H1 (cell line): Measurements from ENCODE around the gene METAP1D. TPM values are rescaled to one million over a fixed set of nuclear protein-coding genes. Genes with fewer than 3 reads are reported as not detected.
A peak's percentile ranks its signal among the peaks of the same experiment; 100 is the strongest.

Experiments used
- CTCF ChIA-PET: fragments of 300-600 bp; sonication (Branson Sonifier 250); formaldehyde crosslinking; loops from one replicate; lab custom pipeline; 2021; ENCODE audit not compliant: partially characterized antibody; lab: Charles Lee
- POLR2A ChIA-PET: fragments of 300-600 bp; sonication (Branson Sonifier 250); formaldehyde crosslinking; loops from one replicate; lab custom pipeline; 2021; ENCODE audit warnings: inconsistent platforms; ENCODE audit not compliant: partially characterized antibody; lab: Charles Lee
- DNase-seq, 2 experiments: peaks; one replicate each; pipeline versions ENCODE4 v3.0.0 to v3.0.0-alpha.2; 2010 to 2022; ENCODE audit warnings: low spot score in 2 of 2, low read depth in 1 of 2, mixed read lengths in 1 of 2
- FAIRE-seq: peaks from 2 replicates; lab custom pipeline; 2011; peaks lifted over from hg19 to GRCh38; lab: Jason Lieb, UNC
- H2AFZ ChIP-seq: 2 replicates; pipeline ENCODE4 v1.8.1; 2012; ENCODE audit warnings: low read length, inconsistent platforms
- H2AK5ac ChIP-seq: 2 replicates; pipeline ENCODE4 v1.6.1; 2013; ENCODE audit warnings: low read depth, low read length
- H2BK120ac ChIP-seq: replicated peaks from 2 replicates; pipeline ENCODE3; 2013; ENCODE audit warnings: low read depth, low read length, inconsistent platforms
- H2BK12ac ChIP-seq: 2 replicates; pipeline ENCODE4 v1.6.1; 2013; ENCODE audit warnings: low read depth, low read length
- H2BK15ac ChIP-seq: 2 replicates; pipeline ENCODE4 v1.6.1; 2013; ENCODE audit warnings: low read length
- H2BK20ac ChIP-seq: 2 replicates; pipeline ENCODE4 v1.6.1; 2013; ENCODE audit warnings: low read length
- H2BK5ac ChIP-seq: 2 replicates; pipeline ENCODE4 v1.6.1; 2013; ENCODE audit warnings: low read depth, low read length
- H3K14ac ChIP-seq: 2 replicates; pipeline ENCODE4 v1.6.1; 2013; ENCODE audit warnings: inconsistent platforms; ENCODE audit not compliant: insufficient read length
- H3K18ac ChIP-seq: 2 replicates; pipeline ENCODE4 v1.6.1; 2013; ENCODE audit warnings: low read length; ENCODE audit errors: extremely low read depth
- H3K23ac ChIP-seq: 2 replicates; pipeline ENCODE4 v1.6.1; 2013; ENCODE audit warnings: inconsistent platforms; ENCODE audit not compliant: insufficient read length
- H3K23me2 ChIP-seq: 2 replicates; pipeline ENCODE4 v1.6.1; 2013; ENCODE audit warnings: low read depth, low read length
- H3K27ac ChIP-seq: 2 replicates; pipeline ENCODE4 v1.6.1; 2011; ENCODE audit warnings: low read depth, low read length, inconsistent platforms
- H3K27me3 ChIP-seq, 4 experiments: replicated peaks in 1 of 4; 1 replicate in 1 of 4; 2 replicates in 3 of 4; pipeline versions ENCODE4 v1.6.1 to v1.8.1; 2011 to 2013; ENCODE audit warnings: low read length in 3 of 4, mild to moderate bottlenecking in 3 of 4, inconsistent platforms in 2 of 4, mixed read lengths in 2 of 4, moderate library complexity in 1 of 4; ENCODE audit not compliant: control insufficient read depth in 3 of 4, insufficient read depth in 3 of 4; ENCODE audit errors: extremely low read depth in 1 of 4
- H3K36me3 ChIP-seq, 4 experiments: 2 replicates each; pipeline versions ENCODE4 v1.6.1 to v1.8.1; 2011 to 2013; ENCODE audit warnings: mild to moderate bottlenecking in 4 of 4, low read length in 3 of 4, moderate library complexity in 2 of 4, control low read depth in 1 of 4, inconsistent platforms in 1 of 4; ENCODE audit not compliant: insufficient read depth in 4 of 4, control insufficient read depth in 2 of 4
- H3K4ac ChIP-seq: replicated peaks from 2 replicates; pipeline ENCODE3; 2013; ENCODE audit warnings: low read length, low read depth, mixed read lengths, inconsistent platforms; ENCODE audit not compliant: insufficient read length
- H3K4me1 ChIP-seq, 4 experiments: replicated peaks in 1 of 4; 1 replicate in 1 of 4; 2 replicates in 3 of 4; pipeline versions ENCODE4 v1.6.1 to v1.8.1; 2011 to 2013; ENCODE audit warnings: low read length in 3 of 4, inconsistent platforms in 2 of 4, mixed read lengths in 1 of 4; ENCODE audit not compliant: insufficient read depth in 4 of 4, control insufficient read depth in 3 of 4
- H3K4me2 ChIP-seq, 2 experiments: 2 replicates each; pipeline versions ENCODE4 v1.6.1 to v1.8.1; 2011 to 2013; ENCODE audit warnings: low read depth in 2 of 2, low read length in 2 of 2, control low read depth in 1 of 2, inconsistent platforms in 1 of 2, mild to moderate bottlenecking in 1 of 2; ENCODE audit not compliant: insufficient read depth in 1 of 2
- H3K4me3 ChIP-seq, 4 experiments: fragments of 200-600, 300-600 bp in 1 of 4; sonication (generic), shearing (Covaris generic), sonication (Bioruptor Twin) in 1 of 4; 2 replicates each; pipeline versions ENCODE4 v1.5.1 to v1.8.1; 2011 to 2016; ENCODE audit warnings: low read length in 4 of 4, low read depth in 3 of 4, control low read depth in 2 of 4, inconsistent platforms in 2 of 4, mild to moderate bottlenecking in 2 of 4, mixed read lengths in 1 of 4, moderate library complexity in 1 of 4; ENCODE audit not compliant: insufficient read depth in 2 of 4; ENCODE audit errors: extremely low read depth in 1 of 4
- H3K56ac ChIP-seq: replicated peaks from 2 replicates; pipeline ENCODE3; 2013; ENCODE audit warnings: low read depth, mild to moderate bottlenecking, mixed read lengths, low read length, inconsistent platforms; ENCODE audit not compliant: insufficient read length
- H3K79me1 ChIP-seq: 2 replicates; pipeline ENCODE4 v1.6.1; 2013; ENCODE audit warnings: low read depth, low read length, control low read depth
- H3K79me2 ChIP-seq, 2 experiments: 2 replicates each; pipeline versions ENCODE4 v1.6.1 to v1.8.1; 2012 to 2013; ENCODE audit warnings: low read length in 2 of 2, mild to moderate bottlenecking in 2 of 2, inconsistent platforms in 1 of 2; ENCODE audit not compliant: insufficient read depth in 2 of 2, control insufficient read depth in 1 of 2
- H3K9ac ChIP-seq, 4 experiments: replicated peaks in 1 of 4; 1 replicate in 1 of 4; 2 replicates in 3 of 4; pipeline versions ENCODE4 v1.6.1 to v1.8.1; 2011 to 2013; ENCODE audit warnings: low read depth in 3 of 4, low read length in 3 of 4, control low read depth in 2 of 4, mild to moderate bottlenecking in 2 of 4, moderate library complexity in 2 of 4, inconsistent platforms in 1 of 4; ENCODE audit errors: extremely low read depth in 1 of 4
- H3K9me3 ChIP-seq, 2 experiments: 2 replicates each; pipeline versions ENCODE4 v1.6.1 to v1.8.1; 2012 to 2013; ENCODE audit warnings: mild to moderate bottlenecking in 2 of 2, moderate library complexity in 2 of 2, control low read depth in 1 of 2, inconsistent platforms in 1 of 2, low read depth in 1 of 2, low read length in 1 of 2, mixed read lengths in 1 of 2; ENCODE audit not compliant: insufficient read depth in 2 of 2
- H4K20me1 ChIP-seq, 2 experiments: replicated peaks in 1 of 2; 2 replicates each; pipeline versions ENCODE3 to v1.8.1; 2011 to 2013; ENCODE audit warnings: inconsistent platforms in 2 of 2, low read length in 2 of 2, mild to moderate bottlenecking in 1 of 2; ENCODE audit not compliant: insufficient read depth in 2 of 2, control insufficient read depth in 1 of 2
- H4K5ac ChIP-seq: 2 replicates; pipeline ENCODE4 v1.6.1; 2013; ENCODE audit warnings: low read length, low read depth, mixed read lengths, inconsistent platforms; ENCODE audit not compliant: insufficient read length
- H4K8ac ChIP-seq: 2 replicates; pipeline ENCODE4 v1.8.0; 2013; ENCODE audit warnings: mild to moderate bottlenecking, moderate library complexity, low read length, inconsistent platforms; ENCODE audit not compliant: insufficient read depth; ENCODE audit errors: extremely low read depth
- H4K91ac ChIP-seq: replicated peaks from 2 replicates; pipeline ENCODE3; 2013; ENCODE audit warnings: low read length, mixed read lengths, inconsistent platforms; ENCODE audit not compliant: insufficient read length
- SAP30 ChIP-seq: fragments of 300-600 bp; sonication (generic); IDR thresholded peaks from 2 replicates; pipeline ENCODE4 v1.7.1; 2012; ENCODE audit warnings: low read length, moderate library complexity, mild to moderate bottlenecking, inconsistent platforms; ENCODE audit not compliant: insufficient read depth, insufficient replicate concordance
- WGBS, 2 experiments: shearing (Covaris generic) in 1 of 2; methylation state at CpG; one replicate each; pipeline versions ENCODE4 v1.1.6 to v1.1.7; 2013 to 2015; ENCODE audit warnings: low lambda C conversion rate in 2 of 2, mixed read lengths in 2 of 2, inconsistent platforms in 1 of 2, low coverage in 1 of 2, missing lambda C conversion rate in 1 of 2; ENCODE audit not compliant: insufficient replicate concordance in 2 of 2, insufficient coverage in 1 of 2, insufficient read length in 1 of 2; ENCODE audit errors: extremely low coverage in 1 of 2, missing lambda C conversion rate in 1 of 2; 5-methylcytosine and 5-hydroxymethylcytosine counted together
- polyA plus RNA-seq, 7 experiments: library from polyadenylated mRNA; depleted of rRNA in 3 of 7; stranded (reverse) in 5 of 7; unstranded in 2 of 7; fragments of >200 nt in 5 of 7; fragments of 200-250 nt in 2 of 7; gene quantifications; 1 replicate in 5 of 7; 2 replicates in 1 of 7; 4 replicates in 1 of 7; pipeline versions ENCODE4 v1.2.1 to v1.2.3, GENCODE V29; 2011 to 2013; ENCODE audit warnings: missing spikeins in 2 of 7, mixed read lengths in 2 of 7
- total RNA-seq: library from RNA; stranded (reverse); fragmentation: NEBNext Ultra II Directional; extraction: Animal tissue kit (Norgen Biotek cat#: 25700); gene quantifications from 2 replicates; pipeline ENCODE4 v1.2.1, GENCODE V29; 2021

METAP1D gene
- total and polyA plus RNA-seq, 2 of the 8 experiments (the other 6 are each of a cell fraction or from before 2014, with no cell fraction given) = 3.9 to 6.2 TPM

GRCh38 chr2:172031536-172031935 lies 31.8 kb downstream of the METAP1D start:
- Histone ChIP-seq H3K9ac (no peak overlapping the region), H3K79me1 (no peaks in the 10 kb centered on the region), H3K4me2 (no peak overlapping the region), H2AK5ac (no peak overlapping the region), H3K56ac (no peak overlapping the region), H3K23ac (no peak overlapping the region), H2BK12ac (no peak overlapping the region), H2BK15ac (no peak overlapping the region), H4K91ac (no peak overlapping the region), H2BK120ac (no peak overlapping the region), H4K8ac (no peak overlapping the region), H3K27ac (no peak overlapping the region), H3K9me3 (no peaks in the 10 kb centered on the region; a peak in 1 of 4 replicates), H3K14ac (no peak overlapping the region), H3K36me3 (no peaks in the 10 kb centered on the region), H3K18ac (no peak overlapping the region), H4K5ac (no peak overlapping the region), H3K79me2 (no peaks in the 10 kb centered on the region), H2BK20ac (no peak overlapping the region), H3K23me2 (no peaks in the 10 kb centered on the region), H3K27me3 (no peaks in the 10 kb centered on the region), H2BK5ac (no peak overlapping the region), H3K4ac (no peak overlapping the region), H3K4me3 (no peak overlapping the region), H4K20me1 (no peaks in the 10 kb centered on the region), H2AFZ (no peak overlapping the region), H3K4me1 (no peaks in the 10 kb centered on the region; a peak in 1 of 7 replicates)
- TF ChIP-seq SAP30 = no peak
- ChIA-PET CTCF (no interaction called here), POLR2A (no interaction called here)
- 92% methylated on average over 4 of the region's 4 CpGs; no CpG with 5 or more reads in 1 of the 2 experiments for WGBS, 2 experiments
- FAIRE-seq (peak; percentile 58), DNase-seq (peak in 1 of 2 experiments; percentile 35)
